GM19468 (cell line): ENCODE data around the gene TMC1.

Source experiments
- ATAC-seq: cut with Tn5 transposase; IDR thresholded peaks from one replicate; pipeline ENCODE4 v1.9.1; 2021; ENCODE audit warnings: mild to moderate bottlenecking, moderate library complexity, moderate number of reproducible peaks; ENCODE audit not compliant: unreplicated experiment; ENCODE audit errors: extremely low read depth

TMC1 gene

GRCh38 chr9:72658703-72659102 lies 137.3 kb downstream of the TMC1 start:
- ATAC-seq = no peak

GRCh38 chr9:72661401-72662135 lies 140.2 kb downstream of the TMC1 start:
- no peak for ATAC-seq

- no peak for ATAC-seq
Measured at GRCh38 chr9:72665421-72665820, 144.0 kb downstream of the TMC1 start.

GRCh38 chr9:72667181-72667580 lies 145.8 kb downstream of the TMC1 start:
- ATAC-seq = no peak

GRCh38 chr9:72674961-72675360 lies 153.6 kb downstream of the TMC1 start:
- no peak for ATAC-seq

- ATAC-seq = no peak
Measured at GRCh38 chr9:72675586-72675985, 154.2 kb downstream of the TMC1 start.

GRCh38 chr9:72680593-72681282 lies 159.3 kb downstream of the TMC1 start:
- no peak for ATAC-seq

- no peak for ATAC-seq
Measured at GRCh38 chr9:72681283-72681630, 159.8 kb downstream of the TMC1 start.

- ATAC-seq = no peak
Measured at GRCh38 chr9:72684615-72685014, 163.2 kb downstream of the TMC1 start.

- no peak for ATAC-seq
Measured at GRCh38 chr9:72685911-72686310, 164.5 kb downstream of the TMC1 start.

GRCh38 chr9:72687331-72687730 lies 165.9 kb downstream of the TMC1 start:
- ATAC-seq = no peak

GRCh38 chr9:72691671-72692070 lies 170.3 kb downstream of the TMC1 start:
- no peak for ATAC-seq

- ATAC-seq = no peak
Measured at GRCh38 chr9:72695365-72695764, 174.0 kb downstream of the TMC1 start.

- no peak for ATAC-seq
Measured at GRCh38 chr9:72696511-72696910, 175.1 kb downstream of the TMC1 start.

- no peak for ATAC-seq
Measured at GRCh38 chr9:72701510-72701909, 180.1 kb downstream of the TMC1 start.

- ATAC-seq = no peak
Measured at GRCh38 chr9:72703574-72703973, 182.2 kb downstream of the TMC1 start.

- no peak for ATAC-seq
Measured at GRCh38 chr9:72704688-72705375, 183.4 kb downstream of the TMC1 start.

- no peak for ATAC-seq
Measured at GRCh38 chr9:72718503-72718902, 197.1 kb downstream of the TMC1 start.

- ATAC-seq = no peak
Measured at GRCh38 chr9:72721067-72721466, 199.7 kb downstream of the TMC1 start.

GRCh38 chr9:72726947-72727346 lies 205.5 kb downstream of the TMC1 start:
- no peak for ATAC-seq

- ATAC-seq = no peak
Measured at GRCh38 chr9:72728031-72728770, 206.8 kb downstream of the TMC1 start.
